HFFc6 (cell line): ENCODE data around the gene TRIM29. TPM values are rescaled to one million over a fixed set of nuclear protein-coding genes. Genes with fewer than 3 reads are reported as not detected.

ENCODE experiments used
- DNase-seq: peaks from one replicate; pipeline ENCODE4 v3.0.0-alpha.2; 2018
- H3K27ac Mint-ChIP-seq: 2 replicates; pipeline ENCODE4 v1.8.0; 2020; ENCODE audit warnings: mild to moderate bottlenecking, mixed read lengths
- H3K27me3 Mint-ChIP-seq: 2 replicates; pipeline ENCODE4 v1.8.0; 2021; ENCODE audit warnings: mild to moderate bottlenecking, moderate library complexity, mixed read lengths; ENCODE audit not compliant: insufficient read depth
- H3K36me3 Mint-ChIP-seq: 2 replicates; pipeline ENCODE4 v1.8.0; 2021; ENCODE audit warnings: low read depth, mixed read lengths
- H3K4me1 Mint-ChIP-seq: 2 replicates; pipeline ENCODE4 v1.8.0; 2020; ENCODE audit warnings: low read depth, mixed read lengths
- H3K4me3 Mint-ChIP-seq: 2 replicates; pipeline ENCODE4 v1.8.0; 2020; ENCODE audit warnings: mild to moderate bottlenecking, moderate library complexity, mixed read lengths
- H3K9me3 Mint-ChIP-seq: 2 replicates; pipeline ENCODE4 v1.8.0; 2020; ENCODE audit warnings: mild to moderate bottlenecking, mixed read lengths
- total RNA-seq, 6 experiments: library from RNA; stranded (reverse); fragmentation: NEBNext Ultra II Directional; extraction: Animal tissue kit (Norgen Biotek cat#: 25700); gene quantifications; 2 replicates in 1 of 6; 3 replicates in 5 of 6; pipeline ENCODE4 v1.2.3, GENCODE V29; 2021
- TF ChIP-seq, protein P1 (sequence below): fragments of 200-600 bp; sonication (generic); IDR thresholded peaks from 2 replicates; pipeline ENCODE4 v1.5.0; 2021; ENCODE audit warnings: antibody characterized with exemption, mild to moderate bottlenecking

Gene TRIM29
- total RNA-seq, 6 experiments from 2014 or later: 1.5 to 3.2 (median 3.1) TPM

DNA sequence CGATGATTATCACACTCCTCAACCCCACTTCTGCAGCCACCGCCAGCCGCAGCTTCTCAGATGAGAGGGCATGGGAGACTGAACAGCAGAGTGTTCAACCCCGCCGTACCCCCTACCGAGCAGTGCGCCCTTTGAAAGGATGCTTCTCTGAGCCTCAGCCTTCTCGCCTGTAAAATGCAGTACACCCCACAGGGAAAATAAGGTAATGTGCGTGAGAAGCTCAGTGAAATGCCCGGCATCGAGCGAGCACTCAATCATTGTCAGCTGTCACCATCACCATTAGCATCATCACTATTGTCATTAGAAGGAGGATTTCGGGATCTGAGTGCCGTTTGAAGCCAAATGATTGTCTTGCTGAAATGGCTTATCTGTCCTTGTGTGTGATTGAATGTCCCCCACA, 13.6 kb downstream of the TRIM29 start:
- Mint-ChIP-seq H3K27ac (no peak overlapping the region), H3K9me3 (no peaks in the 10 kb centered on the region), H3K27me3 (peaks cover 17% of the 10 kb centered on the region), H3K36me3 (no peaks in the 10 kb centered on the region), H3K4me1 (peaks cover 35% of the 10 kb centered on the region), H3K4me3 (no peak overlapping the region)
- DNase-seq: no peak
- TF ChIP-seq, protein P1, sequence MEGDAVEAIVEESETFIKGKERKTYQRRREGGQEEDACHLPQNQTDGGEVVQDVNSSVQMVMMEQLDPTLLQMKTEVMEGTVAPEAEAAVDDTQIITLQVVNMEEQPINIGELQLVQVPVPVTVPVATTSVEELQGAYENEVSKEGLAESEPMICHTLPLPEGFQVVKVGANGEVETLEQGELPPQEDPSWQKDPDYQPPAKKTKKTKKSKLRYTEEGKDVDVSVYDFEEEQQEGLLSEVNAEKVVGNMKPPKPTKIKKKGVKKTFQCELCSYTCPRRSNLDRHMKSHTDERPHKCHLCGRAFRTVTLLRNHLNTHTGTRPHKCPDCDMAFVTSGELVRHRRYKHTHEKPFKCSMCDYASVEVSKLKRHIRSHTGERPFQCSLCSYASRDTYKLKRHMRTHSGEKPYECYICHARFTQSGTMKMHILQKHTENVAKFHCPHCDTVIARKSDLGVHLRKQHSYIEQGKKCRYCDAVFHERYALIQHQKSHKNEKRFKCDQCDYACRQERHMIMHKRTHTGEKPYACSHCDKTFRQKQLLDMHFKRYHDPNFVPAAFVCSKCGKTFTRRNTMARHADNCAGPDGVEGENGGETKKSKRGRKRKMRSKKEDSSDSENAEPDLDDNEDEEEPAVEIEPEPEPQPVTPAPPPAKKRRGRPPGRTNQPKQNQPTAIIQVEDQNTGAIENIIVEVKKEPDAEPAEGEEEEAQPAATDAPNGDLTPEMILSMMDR: no peak

DNA sequence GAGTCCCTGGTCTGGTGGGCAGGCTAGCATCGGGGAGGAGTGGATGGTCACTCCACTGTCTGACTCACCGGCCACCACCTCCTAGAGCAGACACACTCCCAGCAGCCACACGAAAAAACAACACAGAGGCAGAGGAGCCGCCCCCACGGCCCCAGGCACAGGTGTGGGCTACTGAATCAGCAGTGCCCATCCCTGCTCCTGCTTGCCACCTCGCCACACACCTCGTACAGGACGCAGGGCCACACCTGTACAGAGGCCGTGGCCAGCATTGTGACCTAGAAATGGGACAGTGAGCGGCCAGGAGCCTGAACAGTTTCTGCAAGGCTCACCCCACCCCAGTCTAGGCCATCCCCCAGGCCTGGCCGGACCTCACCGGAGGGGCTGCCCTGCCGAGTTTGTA, 14.0 kb downstream of the TRIM29 start:
- TF ChIP-seq, protein P1: no peak
- H3K4me1 Mint-ChIP-seq: peaks cover 31% of the 10 kb centered on the region
- H3K27ac Mint-ChIP-seq: no peak overlapping the region
- H3K4me3 Mint-ChIP-seq: no peak overlapping the region
- no peak for DNase-seq
- H3K27me3 Mint-ChIP-seq: peaks cover 18% of the 10 kb centered on the region
- no peaks in the 10 kb centered on the region for H3K9me3 Mint-ChIP-seq
- H3K36me3 Mint-ChIP-seq: no peaks in the 10 kb centered on the region

DNA sequence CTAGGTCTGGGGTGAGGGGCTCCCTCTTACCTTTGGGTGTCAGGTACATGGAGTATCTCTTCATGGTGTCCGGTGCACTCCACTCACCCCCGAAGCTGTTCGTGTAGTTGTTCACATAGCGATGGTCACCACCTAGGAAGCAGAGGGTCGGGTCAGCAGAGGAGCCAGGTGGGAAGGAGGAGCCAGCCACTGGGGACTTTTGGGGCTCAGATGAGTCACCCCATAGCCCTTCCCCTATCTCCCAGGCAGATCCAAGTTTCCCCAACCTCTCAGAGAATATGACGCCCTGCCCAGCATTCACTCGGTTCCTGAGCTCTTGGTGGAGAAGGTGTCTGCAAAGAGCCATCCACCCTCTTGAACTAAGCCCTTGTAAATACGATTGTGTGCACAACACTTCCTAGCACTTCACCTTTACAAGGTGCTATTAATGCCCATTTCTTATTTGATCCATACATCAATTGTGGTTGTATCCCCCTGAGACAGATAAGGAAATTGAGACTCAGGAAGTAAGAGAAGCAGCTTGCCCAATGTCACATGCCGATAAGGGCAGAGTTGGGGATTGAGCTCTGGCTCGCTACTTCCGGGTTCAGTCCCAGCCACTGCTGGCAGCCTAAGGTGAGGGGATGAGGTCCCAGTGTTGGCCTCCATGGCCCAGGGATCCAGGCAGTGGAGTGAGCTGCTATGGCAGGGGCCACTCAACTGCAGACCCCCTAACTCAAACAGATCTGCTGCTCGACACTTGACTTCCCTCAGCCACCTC, 14.8 kb downstream of the TRIM29 start:
- H3K9me3 Mint-ChIP-seq: no peaks in the 10 kb centered on the region
- no peak overlapping the region for H3K27ac Mint-ChIP-seq
- no peak for DNase-seq
- H3K4me3 Mint-ChIP-seq: no peak overlapping the region
- peaks cover 18% of the 10 kb centered on the region for H3K27me3 Mint-ChIP-seq
- TF ChIP-seq, protein P1: no peak
- peaks cover 22% of the 10 kb centered on the region for H3K4me1 Mint-ChIP-seq
- no peaks in the 10 kb centered on the region for H3K36me3 Mint-ChIP-seq

DNA sequence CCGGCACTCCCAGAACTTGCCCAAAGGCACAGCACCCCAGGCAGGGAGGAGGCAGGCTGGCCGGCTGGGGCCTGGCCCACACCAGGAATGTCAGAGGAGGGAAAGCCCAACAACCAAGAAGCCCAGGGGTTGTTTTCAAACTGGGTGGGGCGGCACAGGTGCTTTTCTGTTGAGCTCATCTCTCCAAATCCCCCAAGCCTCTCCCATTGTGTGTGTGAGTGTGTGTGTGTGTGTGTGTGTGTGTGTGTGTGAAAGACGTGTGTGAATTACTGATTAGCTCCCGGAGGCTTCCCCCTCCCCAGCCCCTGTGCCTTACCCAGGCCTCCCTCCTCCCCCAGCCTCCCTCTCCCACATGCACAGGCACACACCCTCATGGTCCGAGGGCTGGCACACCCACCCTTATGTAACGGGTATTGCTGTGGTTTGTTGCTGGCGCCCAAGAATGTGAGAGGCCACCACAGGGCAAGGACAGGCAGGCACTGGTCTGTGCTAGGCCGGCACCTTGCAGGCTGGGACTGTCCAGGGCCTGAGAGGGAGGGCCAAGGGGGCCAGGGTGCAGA, 15.9 kb downstream of the TRIM29 start:
- TF ChIP-seq, protein P1: no peak
- Mint-ChIP-seq H3K27me3 (peaks cover 23% of the 10 kb centered on the region), H3K9me3 (no peaks in the 10 kb centered on the region), H3K4me3 (no peak overlapping the region), H3K36me3 (no peaks in the 10 kb centered on the region), H3K4me1 (peaks cover 18% of the 10 kb centered on the region), H3K27ac (no peak overlapping the region)
- DNase-seq: no peak

DNA sequence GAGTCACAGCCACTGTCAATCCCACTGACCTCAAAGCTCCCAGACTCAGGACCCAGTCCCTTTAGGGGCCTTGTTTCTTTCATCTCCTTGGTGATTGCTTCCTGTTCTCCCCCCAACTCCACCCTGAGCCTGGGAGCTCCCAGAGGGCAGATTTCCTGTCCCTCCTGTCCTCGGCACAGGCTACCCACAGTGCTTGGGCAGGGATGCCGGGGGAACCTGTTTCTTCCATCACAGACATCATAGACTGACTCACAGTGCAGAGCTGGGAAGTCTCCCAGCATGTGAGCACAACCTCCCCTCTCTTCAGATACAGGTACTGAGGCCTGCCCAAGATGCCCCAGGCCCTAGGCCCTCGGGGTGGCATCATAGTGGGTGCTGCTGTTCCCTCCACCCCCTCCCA, 16.6 kb downstream of the TRIM29 start:
- TF ChIP-seq, protein P1: no peak
- no peaks in the 10 kb centered on the region for H3K9me3 Mint-ChIP-seq
- no peak for DNase-seq
- no peak overlapping the region for H3K4me3 Mint-ChIP-seq
- peaks cover 18% of the 10 kb centered on the region for H3K4me1 Mint-ChIP-seq
- H3K36me3 Mint-ChIP-seq: no peaks in the 10 kb centered on the region
- no peak overlapping the region for H3K27ac Mint-ChIP-seq
- peaks cover 23% of the 10 kb centered on the region for H3K27me3 Mint-ChIP-seq
